Fibroblast of skin of left biceps (primary cell): Measurements from ENCODE around the gene SEMA5A.

Source experiments
- DNase-seq, 2 experiments: peaks; one replicate each; pipeline ENCODE4 v3.0.0-alpha.2; 2013; ENCODE audit warnings: low read depth in 2 of 2

The SEMA5A gene

GRCh38 chr5:9477537-9477936 lies 68.3 kb downstream of the SEMA5A start:
- no peak for DNase-seq

- DNase-seq, result no peak
Observed at GRCh38 chr5:9474219-9475002, 71.5 kb downstream of the SEMA5A start.

GRCh38 chr5:9473624-9474023 lies 72.3 kb downstream of the SEMA5A start:
- DNase-seq, result no peak

GRCh38 chr5:9470410-9470809 lies 75.5 kb downstream of the SEMA5A start:
- DNase-seq, result no peak

- no peak for DNase-seq
Observed at GRCh38 chr5:9468060-9468388, 77.9 kb downstream of the SEMA5A start.

- no peak for DNase-seq
Observed at GRCh38 chr5:9467199-9468059, 78.4 kb downstream of the SEMA5A start.

GRCh38 chr5:9466697-9467096 lies 79.2 kb downstream of the SEMA5A start:
- DNase-seq, result no peak

GRCh38 chr5:9464478-9464877 lies 81.4 kb downstream of the SEMA5A start:
- no peak for DNase-seq

- DNase-seq, result no peak
Observed at GRCh38 chr5:9462109-9462508, 83.8 kb downstream of the SEMA5A start.

GRCh38 chr5:9460885-9461645 lies 84.8 kb downstream of the SEMA5A start:
- DNase-seq, result no peak

- peak; percentile 84 for DNase-seq
Observed at GRCh38 chr5:9456435-9457042, 89.3 kb downstream of the SEMA5A start.

- DNase-seq, result no peak
Observed at GRCh38 chr5:9455826-9456434, 89.9 kb downstream of the SEMA5A start.

- DNase-seq, result no peak
Observed at GRCh38 chr5:9454491-9454890, 91.4 kb downstream of the SEMA5A start.

GRCh38 chr5:9454012-9454481 lies 91.8 kb downstream of the SEMA5A start:
- DNase-seq, result no peak

GRCh38 chr5:9453480-9454011 lies 92.3 kb downstream of the SEMA5A start:
- no peak for DNase-seq

- no peak for DNase-seq
Observed at GRCh38 chr5:9452181-9452580, 93.7 kb downstream of the SEMA5A start.

- DNase-seq, result no peak
Observed at GRCh38 chr5:9451037-9451436, 94.8 kb downstream of the SEMA5A start.

GRCh38 chr5:9447691-9448090 lies 98.2 kb downstream of the SEMA5A start:
- DNase-seq, result no peak

- no peak for DNase-seq
Observed at GRCh38 chr5:9445826-9446388, 100.0 kb downstream of the SEMA5A start.

GRCh38 chr5:9444346-9444745 lies 101.5 kb downstream of the SEMA5A start:
- no peak for DNase-seq

- no peak for DNase-seq
Observed at GRCh38 chr5:9441610-9442009, 104.3 kb downstream of the SEMA5A start.
